Hippocampal formation (tissue), 2 donors: ENCODE measurements around the gene HS1BP3.

ENCODE experiments used
- DNase-seq, 2 donors: peaks; one replicate each; lab custom pipeline; 2025; lab: John Stamatoyannopoulos, UW

The HS1BP3 gene

GRCh38 chr2:20663196-20664070 lies 12.5 kb upstream of the HS1BP3 start:
- DNase-seq: no peak

GRCh38 chr2:20662308-20662937 lies 11.5 kb upstream of the HS1BP3 start:
- DNase-seq: no peak

GRCh38 chr2:20661421-20662307 lies 10.8 kb upstream of the HS1BP3 start:
- peak; percentile 34 to 53 for DNase-seq

- DNase-seq: no peak
These were observed 9.9 kb upstream of the HS1BP3 start for GRCh38 chr2:20660506-20661420.

- DNase-seq: no peak
These were observed 6.8 kb upstream of the HS1BP3 start for GRCh38 chr2:20657522-20658235.

DNA sequence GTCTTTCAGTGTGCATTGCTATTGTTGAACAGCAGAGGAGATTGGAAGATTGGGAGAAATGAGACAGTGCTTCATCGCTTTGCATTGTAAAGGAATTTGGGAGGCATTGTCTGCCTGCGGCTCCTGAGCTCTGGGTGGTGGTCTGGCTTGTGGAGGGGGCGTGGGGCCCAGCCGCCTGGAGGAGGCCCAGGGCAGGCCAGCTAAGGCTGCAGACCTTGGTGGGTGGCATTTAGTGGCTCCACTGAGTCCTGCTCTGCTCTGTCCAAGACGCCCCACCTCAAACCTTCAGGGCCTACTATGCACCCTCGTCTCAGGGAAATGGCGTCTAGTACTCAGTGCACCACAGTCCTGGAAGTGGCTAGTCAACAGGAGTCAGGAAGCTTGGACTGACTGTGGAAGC lies 5.7 kb upstream of the HS1BP3 start:
- DNase-seq: no peak

- DNase-seq: no peak
These were observed 3.6 kb upstream of the HS1BP3 start for GRCh38 chr2:20654535-20654813.

- DNase-seq: no peak
These were observed 3.0 kb upstream of the HS1BP3 start for GRCh38 chr2:20653695-20654534.

DNA sequence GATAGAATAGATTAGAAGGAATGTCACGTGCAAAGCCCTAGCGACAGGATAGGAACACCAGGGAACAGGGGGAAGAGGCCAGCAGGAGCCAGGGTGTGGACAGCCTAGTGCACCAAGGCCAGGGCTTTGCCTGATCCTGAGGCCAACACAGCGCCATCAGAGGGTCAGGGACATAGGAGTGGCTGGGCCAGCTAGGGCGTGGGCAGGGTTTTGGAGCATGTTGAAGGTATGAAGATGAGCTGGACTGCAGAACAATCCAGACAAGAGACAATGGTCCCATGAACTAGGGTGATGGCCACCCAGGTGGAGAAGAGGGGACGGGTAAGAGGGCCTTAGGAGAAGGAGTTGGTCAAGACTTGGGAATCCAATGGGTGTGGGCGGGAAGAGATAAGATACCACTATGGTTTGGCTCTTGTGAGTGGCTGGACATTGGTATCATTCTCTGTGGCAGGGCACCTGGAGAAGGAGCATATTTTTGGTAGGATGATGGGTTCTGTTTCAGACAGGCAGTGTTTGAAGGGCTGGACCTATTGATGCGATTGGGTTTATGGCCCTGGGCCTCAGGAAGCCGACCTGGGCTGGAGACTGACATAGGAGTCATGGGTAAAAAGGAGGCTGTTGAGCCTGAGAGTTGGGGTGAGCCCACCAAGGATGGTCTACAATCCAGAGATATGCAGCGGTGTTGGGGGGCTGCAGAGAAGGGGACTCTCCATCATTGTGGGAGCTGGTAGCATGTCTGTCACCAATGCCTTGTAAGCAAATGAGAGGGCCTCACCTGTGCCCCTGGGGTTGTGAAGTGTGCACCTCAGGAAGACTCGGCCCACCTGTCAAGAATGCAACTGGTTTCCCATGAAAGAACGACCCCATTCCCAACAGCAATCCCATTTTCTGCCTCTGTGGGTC lies 2.0 kb upstream of the HS1BP3 start:
- DNase-seq: no peak

DNA sequence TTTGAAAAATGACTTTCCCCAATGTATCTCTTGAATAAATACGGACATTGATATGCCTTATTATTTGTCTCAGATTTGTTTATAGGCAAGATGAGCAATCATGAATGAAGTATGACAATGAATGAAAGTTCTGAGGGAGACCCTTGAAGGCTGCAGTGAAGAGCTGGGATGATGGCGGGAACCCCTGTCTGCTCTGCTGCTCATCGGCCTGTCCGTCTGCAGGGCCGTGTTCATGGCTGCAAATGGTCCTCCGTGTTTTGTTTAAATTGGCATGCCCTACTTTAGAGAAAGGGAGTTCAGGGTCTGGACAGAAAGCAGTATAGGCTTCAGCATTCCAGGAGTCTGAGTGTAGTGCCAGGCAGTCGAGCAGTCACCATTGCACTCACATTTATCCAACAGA lies 1.2 kb upstream of the HS1BP3 start:
- no peak for DNase-seq

- DNase-seq: no peak
These were observed 817 bp upstream of the HS1BP3 start for GRCh38 chr2:20651731-20652099.

DNA sequence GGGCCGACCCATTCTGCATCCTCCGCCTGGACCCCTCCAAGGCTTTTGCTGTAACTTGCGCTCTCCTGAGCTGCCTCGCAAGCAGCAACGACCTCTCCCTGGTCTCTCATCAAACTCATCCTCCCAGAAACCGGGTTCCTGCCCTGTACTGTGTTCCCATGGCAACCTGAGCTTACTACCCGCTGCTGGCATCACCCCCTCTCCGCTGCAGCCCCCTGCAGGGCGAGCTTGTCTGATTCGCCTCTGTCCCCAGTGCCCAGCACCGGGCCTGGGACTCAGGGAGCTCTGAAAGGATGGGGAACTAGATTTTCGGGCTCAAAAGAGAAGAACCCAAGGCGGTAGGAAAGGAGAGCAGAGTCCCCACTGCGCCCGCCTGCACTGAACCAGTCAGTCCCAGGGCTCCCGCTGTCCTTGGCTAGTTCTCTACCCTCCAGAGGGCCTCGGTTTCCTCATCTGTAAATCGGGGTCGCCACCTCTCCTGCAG lies 463 bp downstream of the HS1BP3 start:
- DNase-seq: peak; percentile 31 to 46

DNA sequence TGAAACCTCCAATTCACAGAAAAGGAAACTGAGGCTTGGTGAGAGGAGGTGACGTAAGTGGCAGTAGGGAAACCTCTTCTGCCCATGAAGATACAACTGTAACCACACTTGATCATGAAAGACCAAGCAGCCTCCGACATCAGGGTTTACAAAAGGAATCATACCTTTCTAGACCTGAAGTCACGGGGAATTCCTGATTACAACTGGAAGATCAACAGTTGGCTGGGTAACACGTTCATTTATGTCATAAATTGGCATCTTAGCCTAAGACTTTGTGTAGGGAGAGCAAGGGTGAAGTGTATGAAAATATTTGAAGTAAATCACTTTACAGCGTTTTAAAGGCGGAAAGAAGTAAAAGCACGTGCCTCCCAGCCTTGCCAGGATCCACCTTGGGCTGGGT lies 922 bp downstream of the HS1BP3 start:
- DNase-seq: no peak

DNA sequence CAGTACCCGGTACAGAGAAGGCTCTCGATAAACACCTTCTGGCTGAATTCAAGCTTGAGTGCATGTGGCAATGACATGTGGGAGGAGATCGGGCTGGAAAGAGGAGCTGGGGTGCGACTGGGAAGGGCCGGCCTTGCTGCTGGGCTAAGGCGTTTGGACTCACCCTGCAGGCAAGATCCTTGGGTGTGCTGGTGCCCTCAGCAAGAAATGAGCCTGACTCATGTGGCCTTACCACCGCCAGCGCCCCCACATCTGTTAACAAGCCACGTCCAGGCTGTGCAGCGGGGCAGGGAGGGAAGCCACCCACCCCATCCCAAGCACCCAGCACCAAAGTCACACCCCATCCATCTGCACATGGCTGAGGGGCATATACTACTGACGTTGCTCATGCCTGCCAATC lies 1.3 kb downstream of the HS1BP3 start:
- no peak for DNase-seq

- no peak for DNase-seq
These were observed 2.1 kb downstream of the HS1BP3 start for GRCh38 chr2:20648831-20649230.

DNA sequence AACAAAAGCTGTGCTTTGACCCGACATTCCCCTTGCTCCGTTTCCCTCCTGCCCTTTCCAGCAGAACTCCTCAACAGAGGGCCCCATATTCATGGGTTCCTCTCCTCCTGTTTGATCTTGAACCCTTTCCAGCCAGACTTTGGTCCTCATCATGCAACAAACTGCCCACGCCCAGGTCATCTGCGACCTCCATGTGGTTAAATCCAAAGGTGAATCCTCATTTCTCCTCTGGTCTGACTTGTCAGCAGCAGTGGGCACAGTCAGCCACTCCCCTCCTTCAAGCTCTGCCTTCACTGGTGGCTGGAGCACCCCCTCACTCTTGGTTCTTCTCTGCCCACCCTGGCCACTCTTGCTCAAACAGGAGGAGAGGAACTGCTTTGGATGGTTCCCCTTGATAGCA lies 2.7 kb downstream of the HS1BP3 start:
- no peak for DNase-seq

- DNase-seq: no peak
These were observed 3.2 kb downstream of the HS1BP3 start for GRCh38 chr2:20647738-20648137.

DNA sequence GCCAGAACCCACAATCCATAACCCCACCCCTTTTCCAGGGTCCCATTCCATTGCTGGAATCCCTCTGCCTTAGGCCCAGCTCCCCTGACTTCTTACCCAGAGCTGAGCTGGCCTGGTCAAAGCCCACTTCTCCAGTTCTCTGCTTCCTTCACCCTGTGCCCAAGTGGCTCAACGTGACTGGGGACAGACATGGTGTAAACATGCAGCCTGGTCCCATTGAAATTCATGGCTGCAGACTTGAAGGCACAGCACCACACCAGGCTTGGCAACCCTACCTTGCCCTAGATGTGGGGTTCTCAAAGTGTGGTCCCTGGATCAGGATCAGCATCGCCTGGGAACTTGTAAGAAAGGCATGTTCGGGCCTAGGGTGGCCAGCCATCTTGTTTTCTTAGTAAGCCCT lies 3.7 kb downstream of the HS1BP3 start:
- DNase-seq: no peak

- no peak for DNase-seq
These were observed 4.5 kb downstream of the HS1BP3 start for GRCh38 chr2:20646446-20646845.
